HepG2 (cell line): ENCODE results near the gene CNPPD1. TPM values are rescaled to one million over a fixed set of nuclear protein-coding genes. Genes with fewer than 3 reads are reported as not detected.

Experiments
- AKAP8 ChIP-seq: sonication (generic); formaldehyde crosslinking; IDR thresholded peaks from 2 replicates; pipeline ENCODE4 v1.5.1; 2020; ENCODE audit warnings: mild to moderate bottlenecking, missing genetic modification reagents
- CBX1 ChIP-seq: IDR thresholded peaks from one replicate; pipeline ENCODE4 v1.6.1; 2016; ENCODE audit warnings: antibody characterized with exemption, low read depth
- CBX5 ChIP-seq: sonication (generic); formaldehyde crosslinking; IDR thresholded peaks from 2 replicates; pipeline ENCODE4 v1.4.0; 2020; ENCODE audit warnings: missing genetic modification reagents, borderline replicate concordance
- EEA1 ChIP-seq: sonication (generic); formaldehyde crosslinking; IDR thresholded peaks from 2 replicates; pipeline ENCODE4 v1.5.1; 2020; ENCODE audit warnings: mild to moderate bottlenecking, missing genetic modification reagents, borderline replicate concordance
- EED ChIP-seq: sonication (generic); formaldehyde crosslinking; IDR thresholded peaks from 2 replicates; pipeline ENCODE4 v1.5.0; 2020; ENCODE audit warnings: mild to moderate bottlenecking, missing genetic modification reagents
- HNRNPLL ChIP-seq: fragments of 200-400 bp; formaldehyde crosslinking; IDR thresholded peaks from 2 replicates; pipeline ENCODE4 v1.6.1; 2017; ENCODE audit warnings: mild to moderate bottlenecking, low read depth, low read length; ENCODE audit not compliant: poor library complexity, severe bottlenecking
- JUN ChIP-seq: sonication (generic); formaldehyde crosslinking; IDR thresholded peaks from 2 replicates; pipeline ENCODE4 v1.4.0; 2020; ENCODE audit warnings: mild to moderate bottlenecking, missing genetic modification reagents
- KLF16 ChIP-seq, 2 experiments: sonication (generic) in 1 of 2; formaldehyde crosslinking in 1 of 2; IDR thresholded peaks; 2 replicates each; pipeline versions ENCODE4 v1.6.1 to v1.8.0; 2016 to 2023; ENCODE audit warnings: missing genetic modification reagents in 2 of 2, missing compliant biosample characterization in 1 of 2
- MAZ ChIP-seq, 2 experiments: sonication (generic) in 1 of 2; formaldehyde crosslinking in 1 of 2; IDR thresholded peaks; 2 replicates each; pipeline versions ENCODE4 v1.5.0 to v1.6.1; 2012 to 2020; ENCODE audit warnings: low read depth in 2 of 2, mild to moderate bottlenecking in 2 of 2, borderline replicate concordance in 1 of 2, improper control_type of control experiment in 1 of 2, low read length in 1 of 2, missing genetic modification reagents in 1 of 2, moderate library complexity in 1 of 2
- NFKBIZ ChIP-seq: IDR thresholded peaks from 2 replicates; pipeline ENCODE4 v1.6.1; 2018; ENCODE audit warnings: missing genetic modification reagents, missing compliant biosample characterization
- NR1H2 ChIP-seq: sonication (generic); formaldehyde crosslinking; IDR thresholded peaks from 2 replicates; pipeline ENCODE4 v1.8.1; 2022; ENCODE audit warnings: low read depth, missing genetic modification reagents, borderline replicate concordance
- RFX1 ChIP-seq: fragments of 450-650 bp; IDR thresholded peaks from 2 replicates; pipeline ENCODE4 v1.6.1; 2017
- SMC3 ChIP-seq: IDR thresholded peaks from 2 replicates; pipeline ENCODE4 v1.6.1; 2011; ENCODE audit warnings: low read length, improper control_type of control experiment
- SOX5 ChIP-seq: IDR thresholded peaks from 2 replicates; pipeline ENCODE4 v1.6.1; 2016; ENCODE audit warnings: borderline replicate concordance
- TARDBP ChIP-seq: sonication (generic); formaldehyde crosslinking; IDR thresholded peaks from 2 replicates; pipeline ENCODE4 v1.8.0; 2022; ENCODE audit warnings: mild to moderate bottlenecking, missing genetic modification reagents
- ZFX ChIP-seq: sonication (generic); formaldehyde crosslinking; IDR thresholded peaks from 2 replicates; pipeline ENCODE4 v1.4.0; 2020; ENCODE audit warnings: mild to moderate bottlenecking, low read depth, missing genetic modification reagents, moderate library complexity
- ZNF260 ChIP-seq: sonication (generic); formaldehyde crosslinking; IDR thresholded peaks from 2 replicates; pipeline ENCODE4 v1.4.0; 2020; ENCODE audit warnings: missing genetic modification reagents, low read depth, mild to moderate bottlenecking, borderline replicate concordance
- ZNF44 ChIP-seq: sonication (generic); formaldehyde crosslinking; IDR thresholded peaks from 2 replicates; pipeline ENCODE4 v1.5.1; 2020; ENCODE audit warnings: mild to moderate bottlenecking, missing genetic modification reagents
- ZNF660 ChIP-seq: sonication (generic); formaldehyde crosslinking; IDR thresholded peaks from 2 replicates; pipeline ENCODE4 v1.5.1; 2020; ENCODE audit warnings: mild to moderate bottlenecking, low read depth, missing genetic modification reagents, borderline replicate concordance
- polyA plus RNA-seq, 8 experiments: library from polyadenylated mRNA; depleted of rRNA in 3 of 8; stranded (reverse) in 7 of 8; unstranded in 1 of 8; fragments of >200 nt; fragmentation: Illumina TruSeq in 4 of 8; extraction: Trizol in 4 of 8; gene quantifications; 2 replicates each; pipeline versions ENCODE4 v1.2.1 to v1.2.3, GENCODE V29; 2011 to 2016; ENCODE audit warnings: low read depth in 4 of 8, missing spikeins in 1 of 8, mixed read lengths in 1 of 8; ENCODE audit not compliant: insufficient read depth in 1 of 8
- total RNA-seq, 5 experiments: library from RNA; depleted of rRNA; stranded (reverse); fragments of >200 nt; fragmentation: Illumina TruSeq; extraction: Trizol; gene quantifications; 2 replicates each; pipeline ENCODE4 v1.2.3, GENCODE V29; 2016; ENCODE audit warnings: low read depth in 1 of 5
- TF ChIP-seq, protein P1 (sequence below): sonication (generic); formaldehyde crosslinking; IDR thresholded peaks from 2 replicates; pipeline ENCODE4 v1.8.0; 2022; ENCODE audit warnings: low read depth, missing genetic modification reagents
- TF ChIP-seq, protein P2 (sequence below): sonication (generic); formaldehyde crosslinking; IDR thresholded peaks from 2 replicates; pipeline ENCODE4 v1.4.0; 2020; ENCODE audit warnings: mild to moderate bottlenecking, missing genetic modification reagents, borderline replicate concordance
- TF ChIP-seq, protein P3 (sequence below): fragments of 450-650 bp; IDR thresholded peaks from 2 replicates; pipeline ENCODE4 v1.6.1; 2016

The CNPPD1 gene
- total and polyA plus RNA-seq, 2 of the 13 experiments (the other 11 are each of a cell fraction or from before 2014, with no cell fraction given) = 35.5 to 49.4 TPM

DNA sequence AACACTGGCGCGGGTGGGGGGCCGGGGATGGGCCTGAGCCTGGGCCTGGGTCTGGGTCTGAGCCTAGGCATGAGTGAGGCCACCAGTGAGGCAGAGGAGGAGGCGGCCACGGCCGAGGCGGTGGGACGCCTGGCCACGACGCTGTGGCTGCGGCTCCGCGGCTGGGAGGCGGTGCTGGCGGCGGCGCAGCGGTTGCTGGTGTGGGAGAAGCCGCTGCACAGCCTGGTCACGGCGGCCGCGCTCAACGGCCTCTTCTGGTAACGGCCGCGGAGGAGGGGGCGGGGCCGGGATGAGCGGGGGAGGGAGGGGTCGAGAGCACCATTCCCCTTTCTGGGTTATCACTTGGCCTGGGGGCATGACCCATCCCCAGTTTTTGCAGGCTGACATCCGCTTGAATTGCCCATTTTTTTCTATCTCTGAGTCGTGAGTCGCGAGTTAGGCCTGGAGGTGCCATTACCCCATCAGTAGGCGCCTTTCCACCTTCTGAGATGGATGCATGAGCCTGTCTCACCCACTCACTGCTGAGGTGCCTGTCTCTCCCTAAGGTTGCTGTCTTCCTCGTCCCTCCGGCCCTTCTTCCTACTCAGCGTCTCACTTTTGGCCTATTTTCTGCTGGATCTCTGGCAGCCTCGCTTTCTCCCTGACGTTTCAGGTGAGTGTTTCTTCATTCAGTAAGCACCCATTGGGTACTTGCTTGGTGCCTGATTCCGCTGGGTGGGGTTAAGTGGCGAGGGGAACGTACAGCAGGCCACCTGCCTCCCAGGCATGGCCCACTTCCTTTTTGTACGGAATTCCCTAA is 1.9 kb upstream of the CNPPD1 start (continued):
- TF ChIP-seq EEA1 (CRISPR knock-in tag) = 0 out of 2 replicates have a peak, but pooled peaks have one; percentile 44
- TF ChIP-seq NR1H2 (CRISPR knock-in tag) = 0 out of 2 replicates have a peak, but pooled peaks have one; percentile 26
- no peak for TF ChIP-seq ZNF44
- no peak for TF ChIP-seq JUN (CRISPR knock-in tag)
- peak; percentile 49 for TF ChIP-seq ZFX (CRISPR knock-in tag)
- no peak for TF ChIP-seq MAZ (IDR thresholded peaks at IDR 0.05; ENCODE audit: borderline replicate concordance, low read depth, low read length)
- TF ChIP-seq MAZ (CRISPR knock-in tag; IDR thresholded peaks at IDR 0.05; ENCODE audit: low read depth) = 0 out of 2 replicates have a peak, but pooled peaks have one; percentile 40
- TF ChIP-seq ZNF660 (CRISPR knock-in tag) = no peak
- no peak for TF ChIP-seq RFX1
- no peak for TF ChIP-seq KLF16 (CRISPR knock-in tag; IDR thresholded peaks at IDR 0.05)
- TF ChIP-seq HNRNPLL = no peak
- TF ChIP-seq EED (CRISPR knock-in tag) = peak; percentile 39; the same call in 1 of the 2 replicates
- TF ChIP-seq SMC3 = no peak
- TF ChIP-seq, protein P1, sequence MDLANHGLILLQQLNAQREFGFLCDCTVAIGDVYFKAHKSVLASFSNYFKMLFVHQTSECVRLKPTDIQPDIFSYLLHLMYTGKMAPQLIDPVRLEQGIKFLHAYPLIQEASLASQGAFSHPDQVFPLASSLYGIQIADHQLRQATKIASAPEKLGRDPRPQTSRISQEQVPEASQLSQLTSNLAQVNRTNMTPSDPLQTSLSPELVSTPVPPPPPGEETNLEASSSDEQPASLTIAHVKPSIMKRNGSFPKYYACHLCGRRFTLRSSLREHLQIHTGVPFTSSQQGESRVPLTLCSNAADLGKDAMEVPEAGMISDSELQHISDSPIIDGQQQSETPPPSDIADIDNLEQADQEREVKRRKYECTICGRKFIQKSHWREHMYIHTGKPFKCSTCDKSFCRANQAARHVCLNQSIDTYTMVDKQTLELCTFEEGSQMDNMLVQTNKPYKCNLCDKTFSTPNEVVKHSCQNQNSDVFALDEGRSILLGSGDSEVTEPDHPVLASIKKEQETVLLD (CRISPR knock-in tag) = no peak; the same call in 1 of the 2 replicates
- TF ChIP-seq NFKBIZ (CRISPR knock-in tag) = 0 out of 2 replicates have a peak, but pooled peaks have one; percentile 3
- TF ChIP-seq, protein P2, sequence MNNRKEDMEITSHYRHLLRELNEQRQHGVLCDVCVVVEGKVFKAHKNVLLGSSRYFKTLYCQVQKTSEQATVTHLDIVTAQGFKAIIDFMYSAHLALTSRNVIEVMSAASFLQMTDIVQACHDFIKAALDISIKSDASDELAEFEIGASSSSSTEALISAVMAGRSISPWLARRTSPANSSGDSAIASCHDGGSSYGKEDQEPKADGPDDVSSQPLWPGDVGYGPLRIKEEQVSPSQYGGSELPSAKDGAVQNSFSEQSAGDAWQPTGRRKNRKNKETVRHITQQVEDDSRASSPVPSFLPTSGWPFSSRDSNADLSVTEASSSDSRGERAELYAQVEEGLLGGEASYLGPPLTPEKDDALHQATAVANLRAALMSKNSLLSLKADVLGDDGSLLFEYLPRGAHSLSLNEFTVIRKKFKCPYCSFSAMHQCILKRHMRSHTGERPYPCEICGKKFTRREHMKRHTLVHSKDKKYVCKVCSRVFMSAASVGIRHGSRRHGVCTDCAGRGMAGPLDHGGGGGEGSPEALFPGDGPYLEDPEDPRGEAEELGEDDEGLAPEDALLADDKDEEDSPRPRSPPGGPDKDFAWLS (CRISPR knock-in tag) = no peak
- TF ChIP-seq CBX1 = peak; percentile 2
- peak; percentile 13; the same call in 1 of the 2 replicates for TF ChIP-seq AKAP8 (CRISPR knock-in tag)
- TF ChIP-seq, protein P3, sequence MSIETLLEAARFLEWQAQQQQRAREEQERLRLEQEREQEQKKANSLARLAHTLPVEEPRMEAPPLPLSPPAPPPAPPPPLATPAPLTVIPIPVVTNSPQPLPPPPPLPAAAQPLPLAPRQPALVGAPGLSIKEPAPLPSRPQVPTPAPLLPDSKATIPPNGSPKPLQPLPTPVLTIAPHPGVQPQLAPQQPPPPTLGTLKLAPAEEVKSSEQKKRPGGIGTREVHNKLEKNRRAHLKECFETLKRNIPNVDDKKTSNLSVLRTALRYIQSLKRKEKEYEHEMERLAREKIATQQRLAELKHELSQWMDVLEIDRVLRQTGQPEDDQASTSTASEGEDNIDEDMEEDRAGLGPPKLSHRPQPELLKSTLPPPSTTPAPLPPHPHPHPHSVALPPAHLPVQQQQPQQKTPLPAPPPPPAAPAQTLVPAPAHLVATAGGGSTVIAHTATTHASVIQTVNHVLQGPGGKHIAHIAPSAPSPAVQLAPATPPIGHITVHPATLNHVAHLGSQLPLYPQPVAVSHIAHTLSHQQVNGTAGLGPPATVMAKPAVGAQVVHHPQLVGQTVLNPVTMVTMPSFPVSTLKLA = no peak
- TF ChIP-seq CBX5 (CRISPR knock-in tag) = no peak
- TF ChIP-seq ZNF260 = no peak
- TF ChIP-seq TARDBP (CRISPR knock-in tag) = no peak
- TF ChIP-seq SOX5 (CRISPR knock-in tag) = no peak
